Activated CD4-positive, alpha-beta T cell treated with anti-CD3 and anti-CD28 coated beads for 1 hour (primary cell): Measurements from ENCODE around the gene UNC5C.

Source experiments
- DNase-seq: peaks from one replicate; pipeline ENCODE4 v3.0.0-alpha.2; 2020

Gene UNC5C

DNA sequence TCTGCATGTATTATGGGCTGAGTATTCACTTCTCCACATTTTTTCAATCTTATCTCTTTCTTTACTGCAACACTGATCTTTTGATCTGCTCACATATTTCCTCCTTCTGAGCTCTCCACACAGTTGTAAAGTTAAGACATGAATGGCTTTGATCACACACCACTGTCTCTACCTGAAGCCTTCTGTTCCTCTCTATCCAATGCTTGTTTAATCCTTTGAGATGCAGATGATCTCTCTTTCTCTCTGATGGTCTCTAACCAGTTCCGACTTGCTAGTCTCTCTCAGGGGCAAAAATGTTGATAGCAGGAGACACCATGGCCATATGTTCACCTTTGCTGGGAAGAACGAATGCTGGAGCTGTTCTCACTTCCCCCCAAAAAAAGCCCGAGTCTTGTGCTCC is 162.4 kb downstream of the UNC5C start:
- no peak for DNase-seq

DNA sequence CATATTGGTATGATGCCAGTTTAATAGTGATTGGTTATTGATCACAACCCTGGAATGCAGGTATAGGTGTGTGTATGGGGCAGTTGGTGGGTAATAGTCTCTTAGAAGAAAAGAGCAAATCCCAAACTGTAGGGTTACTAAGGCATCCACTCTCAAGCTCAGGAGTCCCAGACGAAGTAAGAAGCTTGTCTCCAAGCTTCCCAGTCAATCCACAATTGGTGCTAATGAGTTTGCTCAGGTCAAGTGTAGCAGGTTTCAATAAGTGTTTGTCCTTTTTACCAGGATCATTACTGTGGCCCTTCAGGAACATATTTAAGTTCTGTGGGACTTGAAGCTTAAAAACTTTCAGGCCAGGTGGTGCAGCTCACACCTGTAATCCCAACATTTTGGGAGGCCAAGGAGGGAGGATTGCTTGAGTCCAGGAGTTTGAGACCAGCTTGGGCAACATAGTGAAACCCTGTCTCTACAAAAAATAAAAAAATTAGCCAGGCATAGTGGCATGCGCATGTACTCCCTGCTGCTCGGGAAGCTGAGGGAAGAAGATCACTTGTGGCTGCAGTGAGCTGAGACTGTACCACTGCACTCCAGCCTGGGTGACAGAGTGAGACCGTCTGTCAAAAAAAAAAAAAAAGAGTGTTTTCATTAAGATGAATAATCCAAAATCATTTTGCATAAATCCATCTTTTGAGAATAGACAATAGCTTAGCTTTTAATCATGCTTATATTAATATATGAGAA is 166.8 kb downstream of the UNC5C start:
- no peak for DNase-seq

DNA sequence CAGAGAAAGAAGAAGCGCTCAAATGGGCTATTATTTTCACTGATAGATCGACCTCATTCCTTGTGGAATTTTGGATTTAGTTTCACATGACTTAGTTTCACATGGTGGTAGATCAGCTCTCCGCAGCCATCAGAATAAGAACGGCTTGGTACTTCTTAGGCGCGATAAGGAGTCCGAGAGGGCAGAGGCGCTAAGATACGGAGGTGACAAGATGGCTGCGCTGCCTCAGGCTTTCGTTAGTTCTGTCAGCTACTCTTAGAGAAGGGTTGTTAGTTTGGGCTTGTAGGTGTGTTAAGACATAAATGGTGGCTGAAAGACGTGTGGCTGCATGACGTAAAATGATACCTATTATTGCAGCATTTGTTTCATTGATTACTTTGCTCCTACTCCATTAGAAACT is 169.1 kb downstream of the UNC5C start:
- DNase-seq = no peak

DNA sequence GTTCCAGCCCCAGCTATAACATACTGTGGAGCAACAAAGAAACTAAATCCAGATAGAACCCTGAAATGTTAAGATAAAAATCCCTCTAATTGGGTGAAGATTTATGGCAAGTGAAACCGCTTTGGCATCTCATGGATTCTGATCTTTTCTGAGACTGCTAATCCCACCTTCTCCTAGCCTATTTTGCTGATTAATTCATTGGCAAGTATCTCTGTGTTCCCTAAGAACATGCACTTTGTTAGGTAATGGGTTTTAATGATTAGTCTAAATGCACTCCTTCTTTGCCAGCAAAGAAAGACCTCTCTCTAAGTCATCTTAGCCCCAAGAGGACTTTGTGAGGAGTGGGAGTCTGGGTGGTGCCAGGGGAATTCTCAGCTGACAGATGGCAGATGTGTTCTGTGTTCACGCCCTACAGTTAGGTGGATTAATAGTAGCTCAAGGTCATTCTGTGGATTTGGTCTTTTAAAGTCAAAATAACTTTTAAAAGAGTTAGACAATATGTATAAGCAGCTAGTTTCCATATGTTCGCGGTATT is 171.3 kb downstream of the UNC5C start:
- DNase-seq = no peak

DNA sequence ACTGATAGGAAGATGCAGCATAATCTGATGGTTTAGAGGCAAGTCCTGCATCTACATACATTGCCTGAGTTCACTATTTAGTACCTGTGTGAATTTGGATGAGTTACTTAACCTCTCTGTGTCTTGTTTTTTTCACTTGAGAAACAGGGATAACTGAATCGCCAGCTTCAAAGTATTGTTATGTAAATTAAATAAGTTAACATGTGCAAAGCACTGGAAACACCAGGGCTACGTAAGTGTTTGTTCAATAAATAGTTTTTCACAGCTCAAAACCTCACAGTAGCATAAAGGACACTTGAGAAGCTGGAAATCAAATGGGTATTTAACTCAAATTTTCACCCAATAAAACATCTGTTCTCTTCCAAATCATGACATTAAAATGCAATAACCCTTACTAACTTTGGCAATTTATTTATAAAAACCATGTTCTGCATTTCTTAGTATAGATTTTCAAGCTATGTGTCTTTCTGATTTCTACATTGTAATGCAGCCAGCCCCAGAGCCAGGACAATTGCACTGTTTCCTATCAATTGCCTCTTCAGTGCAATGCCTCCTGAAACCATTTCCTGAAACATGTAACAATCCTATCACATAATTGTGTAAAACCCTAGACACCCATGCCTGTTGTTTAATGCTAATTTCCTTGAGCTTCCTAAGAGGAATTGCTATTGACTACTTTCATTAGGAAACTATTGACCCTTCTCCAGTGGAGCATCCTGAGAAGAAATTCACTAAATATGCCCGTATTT is 177.1 kb downstream of the UNC5C start:
- no peak for DNase-seq

DNA sequence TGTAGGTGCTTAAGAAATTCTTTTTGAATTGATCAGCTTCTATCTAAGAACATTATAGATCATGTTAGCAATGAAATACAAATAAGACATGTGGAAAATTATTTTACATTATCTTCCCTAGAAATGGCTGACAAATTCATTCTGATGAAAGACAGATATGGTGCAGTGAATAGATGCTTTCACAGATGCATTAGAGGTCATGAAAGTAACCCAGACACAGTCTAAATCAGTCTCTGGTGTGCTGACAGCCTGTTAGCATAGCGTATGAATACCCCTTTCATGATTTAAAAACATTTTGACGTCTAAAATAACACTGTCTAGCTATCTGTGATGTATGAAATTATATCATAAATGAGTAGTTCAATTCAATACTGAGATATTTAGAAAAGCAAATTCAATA is 180.9 kb downstream of the UNC5C start:
- DNase-seq = no peak

DNA sequence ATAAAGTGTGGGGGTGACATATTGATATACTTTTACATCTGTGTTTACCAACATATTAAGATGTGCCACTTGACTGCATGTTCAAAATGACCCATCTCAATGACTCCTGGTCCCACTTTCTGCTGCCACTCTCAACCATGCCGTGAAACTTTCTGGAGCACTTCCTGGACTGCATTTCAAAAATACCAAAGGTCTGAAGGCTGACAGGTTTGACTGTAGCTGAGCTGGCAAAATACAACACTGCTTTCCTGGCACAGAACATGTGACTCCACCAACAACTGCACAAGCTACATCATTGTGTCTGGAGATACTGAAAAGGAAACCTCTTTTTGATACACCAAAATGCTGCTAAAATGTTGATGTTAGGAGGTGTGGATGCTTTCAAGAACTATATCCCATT is 184.8 kb downstream of the UNC5C start:
- no peak for DNase-seq

DNA sequence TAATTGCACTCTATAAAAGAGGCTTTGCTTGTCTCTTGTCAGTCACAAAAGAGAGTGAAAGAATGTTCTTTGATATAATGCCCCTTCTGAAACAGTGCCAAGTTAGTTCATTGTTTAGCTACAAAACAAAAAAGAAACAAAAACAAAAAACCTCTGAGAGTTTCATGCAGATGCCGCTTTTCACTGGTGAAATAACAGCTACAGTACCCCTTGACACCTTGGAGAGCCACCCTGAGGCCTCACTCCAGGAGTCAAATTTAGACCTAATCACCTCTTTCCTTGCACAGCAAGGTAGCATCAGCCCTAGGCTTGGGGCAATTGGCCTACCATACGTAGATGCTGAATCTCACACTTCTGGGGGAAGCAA is 185.2 kb downstream of the UNC5C start:
- DNase-seq = no peak

DNA sequence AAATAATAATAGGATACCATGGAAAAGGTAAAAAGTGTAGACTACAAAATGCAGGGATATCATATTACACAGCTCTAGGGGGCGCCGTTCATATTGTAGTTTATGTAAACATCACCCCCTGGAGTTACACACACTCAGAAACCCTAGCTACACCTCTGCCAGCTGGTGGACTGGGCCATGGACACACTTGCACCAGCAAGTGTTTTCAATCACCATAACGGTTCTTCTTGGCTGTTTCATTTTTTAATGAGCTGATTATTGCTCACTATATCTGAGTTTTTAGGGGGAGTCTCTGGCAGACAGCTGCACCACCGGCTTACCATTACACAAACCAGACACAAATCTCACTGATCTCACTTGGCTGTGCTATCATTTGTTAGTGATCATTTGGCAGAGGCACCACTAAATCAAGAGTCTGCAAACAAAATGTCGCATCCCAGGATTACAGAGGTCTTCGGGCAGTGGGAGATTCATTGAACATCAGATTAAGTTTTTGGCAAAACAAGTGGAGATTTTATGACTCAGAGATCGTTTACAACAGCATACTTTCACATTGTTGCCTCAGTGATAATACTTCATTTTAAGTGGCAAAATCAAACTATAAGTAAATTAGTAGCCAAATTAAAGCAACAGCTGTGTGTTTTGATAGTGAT is 185.7 kb downstream of the UNC5C start:
- DNase-seq = no peak

DNA sequence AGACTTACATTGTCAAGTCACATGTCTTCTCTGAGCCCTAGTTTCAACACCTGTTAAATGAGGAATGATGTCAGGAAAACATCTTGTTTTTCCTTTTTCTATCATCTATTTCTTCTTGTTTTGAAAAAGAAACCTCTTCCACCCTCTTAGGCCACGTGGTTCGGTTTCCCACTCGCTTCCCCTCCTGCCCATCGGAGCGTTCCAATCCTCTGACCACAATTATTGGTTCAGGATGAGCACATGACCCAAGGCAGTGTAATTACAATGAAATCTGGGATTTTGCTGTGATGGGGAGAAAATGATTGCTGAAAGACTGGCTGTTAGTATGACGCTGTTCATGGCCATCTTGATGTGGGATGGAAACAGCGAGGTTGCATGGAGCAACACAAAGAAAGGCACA is 186.7 kb downstream of the UNC5C start:
- no peak for DNase-seq

DNA sequence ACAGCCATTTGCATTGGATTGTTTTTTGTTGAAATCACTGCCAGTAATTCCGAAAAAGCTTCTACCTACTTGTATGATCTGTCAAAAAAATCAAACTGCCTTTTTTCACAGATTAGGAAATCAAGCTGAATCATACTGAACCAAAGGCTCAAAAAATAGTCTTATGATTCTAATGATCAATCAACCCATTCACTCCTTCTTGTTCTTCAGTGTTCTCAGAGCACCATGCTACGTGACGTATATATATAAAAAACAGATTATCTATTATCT is 187.1 kb downstream of the UNC5C start:
- no peak for DNase-seq

DNA sequence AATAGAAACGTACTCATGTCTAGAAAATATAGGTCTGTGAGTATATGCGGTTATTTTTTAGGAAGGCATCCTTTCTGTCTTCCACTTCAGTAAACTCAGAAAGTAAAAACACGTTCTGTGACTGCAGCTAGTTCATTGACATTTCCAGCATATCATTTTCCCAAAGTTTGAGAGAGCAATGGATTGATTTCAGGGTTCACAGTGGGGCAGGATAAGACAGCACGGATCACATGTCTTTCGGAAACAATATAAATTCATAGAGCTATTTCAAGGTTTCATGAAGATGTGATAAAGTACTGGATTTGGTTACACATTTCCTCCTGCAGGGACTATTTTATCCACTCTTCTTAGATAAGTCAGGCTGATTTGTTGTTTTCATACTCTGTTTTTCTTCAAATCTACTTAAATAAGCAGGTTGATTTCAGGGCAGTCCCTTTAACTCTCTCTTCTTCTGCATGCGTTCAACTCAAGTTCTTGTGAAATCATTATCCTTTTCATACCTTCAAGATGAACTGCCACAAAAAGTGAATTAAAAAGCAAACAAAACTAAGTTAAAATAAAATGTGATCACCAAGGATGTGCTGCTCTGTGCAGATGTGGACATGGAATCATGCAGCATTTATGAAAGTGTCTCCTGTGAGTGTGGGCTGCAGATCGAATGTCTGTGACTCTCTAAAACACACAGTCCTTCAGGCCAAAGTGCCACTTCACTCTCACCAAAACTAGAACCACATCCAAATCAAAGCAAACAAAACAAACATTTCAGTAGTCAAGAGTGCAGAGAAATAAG is 187.7 kb downstream of the UNC5C start:
- DNase-seq = no peak

DNA sequence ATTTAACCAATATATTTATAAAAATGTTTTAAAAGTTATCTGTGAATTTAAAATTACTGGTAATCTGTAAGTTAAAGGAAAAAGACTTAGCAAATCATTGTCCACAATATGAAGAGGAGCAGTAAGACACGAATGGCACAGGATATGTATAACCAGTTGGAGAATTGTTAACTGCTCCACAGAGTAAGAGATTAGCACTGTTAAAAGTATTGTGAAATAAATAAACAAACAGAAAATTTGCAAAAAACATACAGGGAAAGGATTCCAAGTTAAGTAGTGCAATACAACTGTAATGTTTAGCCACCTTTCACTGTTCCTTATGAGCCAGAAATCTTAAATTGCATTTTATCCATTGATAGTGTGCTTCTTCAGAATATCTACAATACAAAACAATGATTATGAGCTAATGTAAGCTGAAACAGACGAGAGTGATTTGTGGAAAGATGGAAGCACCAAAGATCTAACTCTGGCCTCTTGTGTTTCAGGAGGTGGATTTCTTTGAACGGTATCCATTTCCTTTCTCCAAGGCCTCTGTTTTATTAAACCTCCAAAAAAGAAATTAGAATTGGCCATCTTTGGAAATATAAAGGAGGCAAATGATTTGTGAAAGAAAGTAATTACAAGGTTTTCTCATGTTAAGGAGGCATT is 188.4 kb downstream of the UNC5C start:
- DNase-seq = no peak

DNA sequence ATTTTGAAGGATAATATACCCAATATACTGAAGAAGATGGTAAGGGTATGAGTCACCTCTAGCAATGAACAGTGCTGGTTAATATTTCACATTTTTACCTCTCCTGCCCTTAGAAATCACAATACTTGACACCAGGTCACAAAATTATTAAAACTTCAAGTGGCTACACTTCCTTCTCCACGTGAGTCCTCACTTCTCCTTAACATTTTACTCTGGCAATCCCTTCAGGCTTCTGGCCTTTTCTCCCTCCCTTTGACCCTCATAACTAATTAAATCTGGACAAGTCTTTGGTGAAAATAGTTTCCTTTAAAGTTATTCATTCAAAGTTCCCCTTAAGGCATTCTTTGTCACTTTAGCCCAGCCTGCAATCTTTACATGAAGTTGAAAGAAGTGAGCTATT is 190.4 kb downstream of the UNC5C start:
- no peak for DNase-seq

DNA sequence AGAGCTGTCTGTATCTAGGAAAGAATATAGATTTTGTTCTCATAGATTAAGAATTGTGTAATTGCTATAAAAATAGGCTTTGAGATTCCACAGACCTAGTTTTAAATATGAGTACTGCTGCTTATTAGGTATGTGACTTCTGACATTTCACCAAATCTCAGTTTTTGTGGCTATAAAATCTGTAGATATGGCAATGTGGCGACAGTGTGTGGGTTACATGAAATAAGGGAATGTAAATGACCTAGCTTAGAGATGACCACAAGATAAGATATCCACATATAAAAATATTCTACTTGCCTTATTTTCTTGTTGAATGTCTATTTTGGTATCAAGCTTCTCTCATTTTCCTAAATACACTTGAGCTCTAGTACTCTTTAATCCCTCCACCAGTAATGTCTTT is 193.8 kb downstream of the UNC5C start:
- no peak for DNase-seq

DNA sequence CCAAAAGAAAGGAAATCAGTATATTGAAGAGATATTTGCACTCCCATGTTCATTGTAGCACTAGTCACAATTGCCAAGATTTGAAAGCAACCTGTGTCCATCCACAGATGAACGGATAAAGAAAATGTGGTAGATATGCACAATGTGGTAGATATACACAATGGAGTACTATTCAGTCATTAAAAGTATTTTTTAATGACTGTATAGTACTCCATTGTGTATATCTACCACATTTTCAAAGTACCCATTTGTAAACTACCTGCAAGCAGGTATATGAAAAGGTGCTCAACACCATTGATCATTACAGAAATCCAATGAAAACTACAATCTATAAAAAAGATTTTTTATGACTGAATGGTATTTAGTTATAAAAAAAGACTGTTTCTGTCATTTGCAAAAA is 200.4 kb downstream of the UNC5C start:
- DNase-seq = no peak

DNA sequence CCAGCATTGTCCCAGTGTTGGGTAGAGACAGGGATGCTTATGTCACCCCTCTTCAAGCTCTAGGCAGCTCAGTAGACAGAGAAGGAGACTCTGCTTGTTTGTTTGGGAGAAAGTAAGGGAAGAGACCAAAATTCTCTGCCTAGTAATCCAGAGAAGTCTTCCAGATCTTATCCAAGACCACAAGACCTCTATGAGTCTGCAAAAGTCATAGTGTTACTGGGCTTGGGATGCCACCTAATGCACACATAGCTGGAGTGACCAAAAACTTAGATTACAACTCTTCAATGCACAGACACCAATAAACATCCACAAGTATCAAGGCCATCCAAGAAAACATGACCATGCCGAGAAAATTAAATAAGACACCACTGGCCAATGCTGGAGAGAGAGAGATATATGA is 205.5 kb downstream of the UNC5C start:
- DNase-seq = no peak

DNA sequence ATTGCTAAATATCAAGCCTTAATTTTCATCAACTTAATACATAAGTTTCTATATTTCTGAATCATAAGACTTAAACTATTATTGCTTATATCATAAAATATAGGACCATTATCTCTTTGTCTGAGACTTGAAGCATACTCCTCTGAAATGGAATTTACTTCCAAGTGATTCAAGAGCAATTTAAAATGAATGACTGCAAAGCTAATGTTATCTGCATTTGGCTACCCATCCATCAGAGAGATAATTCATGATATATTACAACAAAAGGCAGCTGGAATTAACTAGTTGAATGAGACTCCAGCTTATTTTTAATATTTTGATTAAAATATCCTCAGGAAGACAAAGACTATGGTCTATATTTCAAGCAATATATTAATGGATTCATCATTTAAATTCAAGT is 208.6 kb downstream of the UNC5C start:
- DNase-seq = no peak

DNA sequence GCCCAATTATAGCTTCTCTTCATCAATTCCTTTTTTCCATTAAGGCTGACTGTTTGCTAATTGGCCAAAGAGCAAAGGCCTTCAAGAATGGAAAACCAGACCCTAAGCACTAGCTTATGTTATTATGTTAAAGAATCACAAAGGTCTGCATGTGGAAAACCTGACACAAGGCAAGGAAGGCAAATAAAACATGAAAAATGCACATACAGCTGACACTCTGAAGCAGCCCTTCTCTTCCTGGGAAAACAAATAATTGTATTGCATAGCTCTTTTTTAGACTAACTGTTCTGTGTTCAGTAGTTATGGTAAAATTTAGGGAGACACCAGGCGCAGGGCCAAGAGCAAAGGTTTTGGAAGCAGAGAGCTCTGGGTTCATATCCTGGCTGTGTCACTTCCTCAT is 223.1 kb downstream of the UNC5C start:
- no peak for DNase-seq

DNA sequence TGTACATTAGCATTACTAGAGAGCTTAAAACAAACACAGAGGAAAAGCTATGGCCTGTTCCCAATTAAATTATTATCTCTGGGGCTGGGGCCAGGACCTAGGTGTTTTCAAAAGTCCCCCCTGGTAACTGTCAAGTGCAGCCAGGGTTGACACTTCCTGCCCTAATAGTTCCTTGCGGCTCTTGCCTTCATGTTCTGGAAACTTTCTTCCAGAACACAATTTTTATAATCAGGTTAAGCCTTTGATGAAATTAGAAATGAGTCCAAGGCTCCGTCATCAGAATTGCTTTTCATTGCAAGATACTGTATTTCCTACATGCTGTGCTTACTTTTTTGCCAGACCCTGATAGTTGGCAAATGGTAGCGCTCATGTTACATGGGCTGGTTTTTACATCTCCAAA is 229.6 kb downstream of the UNC5C start:
- DNase-seq = no peak

DNA sequence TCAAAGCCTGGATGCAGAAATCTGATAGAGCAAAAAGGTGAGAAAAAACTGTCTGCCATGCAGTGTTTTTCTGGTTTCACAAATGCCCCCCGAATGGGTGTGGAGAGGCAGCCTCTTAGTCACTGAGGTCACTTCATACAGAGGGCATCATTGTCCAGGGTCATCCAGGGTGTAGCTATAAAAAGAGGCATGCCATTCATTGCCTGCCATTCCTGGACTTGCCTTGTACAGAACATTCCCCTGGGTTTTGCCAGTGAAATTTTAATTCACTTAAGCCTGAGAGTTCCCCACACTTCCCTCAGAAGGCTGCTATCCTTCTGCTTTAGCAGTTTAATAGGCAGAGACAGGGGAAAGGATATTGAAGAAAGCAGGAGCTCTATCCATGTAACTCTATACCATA is 230.3 kb downstream of the UNC5C start:
- DNase-seq = no peak

DNA sequence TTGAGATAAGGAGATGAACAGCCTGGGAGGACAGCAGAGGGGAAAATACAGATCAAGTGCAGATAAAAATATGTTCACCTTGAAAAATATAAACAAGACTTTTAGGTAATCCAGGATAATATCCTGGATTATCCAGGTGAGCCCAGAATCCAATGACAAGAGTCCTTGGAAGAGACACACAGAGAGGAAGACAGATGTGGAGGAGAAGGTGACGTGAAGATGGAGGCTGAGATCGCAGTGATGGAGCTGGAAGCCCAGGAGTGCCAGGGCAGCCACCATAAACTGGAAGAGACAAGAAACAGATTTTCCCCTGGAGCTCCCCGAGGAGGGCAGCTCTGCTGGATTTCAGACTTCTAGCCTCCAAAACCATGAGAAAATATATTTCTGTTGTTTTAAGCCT is 230.7 kb downstream of the UNC5C start:
- DNase-seq = no peak
